Measurements from ENCODE around the gene LILRB1.

GRCh38 chr19:54682306-54682856, 52.1 kb downstream of the LILRB1 start:
- TF ChIP-seq, protein P1, sequence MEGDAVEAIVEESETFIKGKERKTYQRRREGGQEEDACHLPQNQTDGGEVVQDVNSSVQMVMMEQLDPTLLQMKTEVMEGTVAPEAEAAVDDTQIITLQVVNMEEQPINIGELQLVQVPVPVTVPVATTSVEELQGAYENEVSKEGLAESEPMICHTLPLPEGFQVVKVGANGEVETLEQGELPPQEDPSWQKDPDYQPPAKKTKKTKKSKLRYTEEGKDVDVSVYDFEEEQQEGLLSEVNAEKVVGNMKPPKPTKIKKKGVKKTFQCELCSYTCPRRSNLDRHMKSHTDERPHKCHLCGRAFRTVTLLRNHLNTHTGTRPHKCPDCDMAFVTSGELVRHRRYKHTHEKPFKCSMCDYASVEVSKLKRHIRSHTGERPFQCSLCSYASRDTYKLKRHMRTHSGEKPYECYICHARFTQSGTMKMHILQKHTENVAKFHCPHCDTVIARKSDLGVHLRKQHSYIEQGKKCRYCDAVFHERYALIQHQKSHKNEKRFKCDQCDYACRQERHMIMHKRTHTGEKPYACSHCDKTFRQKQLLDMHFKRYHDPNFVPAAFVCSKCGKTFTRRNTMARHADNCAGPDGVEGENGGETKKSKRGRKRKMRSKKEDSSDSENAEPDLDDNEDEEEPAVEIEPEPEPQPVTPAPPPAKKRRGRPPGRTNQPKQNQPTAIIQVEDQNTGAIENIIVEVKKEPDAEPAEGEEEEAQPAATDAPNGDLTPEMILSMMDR (IDR thresholded peaks at IDR 0.05; ENCODE audit: poor library complexity, severe bottlenecking), result no peak
- TF ChIP-seq RAD21 (conservative IDR thresholded peaks at IDR 0.05) (no peak), POLR2AphosphoS5 (IDR thresholded peaks at IDR 0.05) (no peak)
- TF ChIP-seq, protein P2, sequence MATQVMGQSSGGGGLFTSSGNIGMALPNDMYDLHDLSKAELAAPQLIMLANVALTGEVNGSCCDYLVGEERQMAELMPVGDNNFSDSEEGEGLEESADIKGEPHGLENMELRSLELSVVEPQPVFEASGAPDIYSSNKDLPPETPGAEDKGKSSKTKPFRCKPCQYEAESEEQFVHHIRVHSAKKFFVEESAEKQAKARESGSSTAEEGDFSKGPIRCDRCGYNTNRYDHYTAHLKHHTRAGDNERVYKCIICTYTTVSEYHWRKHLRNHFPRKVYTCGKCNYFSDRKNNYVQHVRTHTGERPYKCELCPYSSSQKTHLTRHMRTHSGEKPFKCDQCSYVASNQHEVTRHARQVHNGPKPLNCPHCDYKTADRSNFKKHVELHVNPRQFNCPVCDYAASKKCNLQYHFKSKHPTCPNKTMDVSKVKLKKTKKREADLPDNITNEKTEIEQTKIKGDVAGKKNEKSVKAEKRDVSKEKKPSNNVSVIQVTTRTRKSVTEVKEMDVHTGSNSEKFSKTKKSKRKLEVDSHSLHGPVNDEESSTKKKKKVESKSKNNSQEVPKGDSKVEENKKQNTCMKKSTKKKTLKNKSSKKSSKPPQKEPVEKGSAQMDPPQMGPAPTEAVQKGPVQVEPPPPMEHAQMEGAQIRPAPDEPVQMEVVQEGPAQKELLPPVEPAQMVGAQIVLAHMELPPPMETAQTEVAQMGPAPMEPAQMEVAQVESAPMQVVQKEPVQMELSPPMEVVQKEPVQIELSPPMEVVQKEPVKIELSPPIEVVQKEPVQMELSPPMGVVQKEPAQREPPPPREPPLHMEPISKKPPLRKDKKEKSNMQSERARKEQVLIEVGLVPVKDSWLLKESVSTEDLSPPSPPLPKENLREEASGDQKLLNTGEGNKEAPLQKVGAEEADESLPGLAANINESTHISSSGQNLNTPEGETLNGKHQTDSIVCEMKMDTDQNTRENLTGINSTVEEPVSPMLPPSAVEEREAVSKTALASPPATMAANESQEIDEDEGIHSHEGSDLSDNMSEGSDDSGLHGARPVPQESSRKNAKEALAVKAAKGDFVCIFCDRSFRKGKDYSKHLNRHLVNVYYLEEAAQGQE (IDR thresholded peaks at IDR 0.05; ENCODE audit: borderline replicate concordance), result no peak

Measured in neural cell (in vitro differentiated cells).